Thymus (tissue), 11 donors: ENCODE results near the gene MARK3. TPM values are rescaled to one million over a fixed set of nuclear protein-coding genes. Genes with fewer than 3 reads are reported as not detected.

ENCODE experiments used
- DNase-seq, 9 donors: peaks; one replicate each; pipeline ENCODE4 v3.0.0-alpha.2; 2013; ENCODE audit warnings: low spot score in 9 of 9, low read depth in 6 of 9, missing footprints in 1 of 9
- H3K27ac ChIP-seq, 2 donors: one replicate each; pipeline ENCODE4 v1.5.1; 2013; ENCODE audit warnings: control low read depth in 1 of 2, low read depth in 1 of 2, low read length in 1 of 2, mild to moderate bottlenecking in 1 of 2, moderate library complexity in 1 of 2
- H3K27me3 ChIP-seq, 2 donors: one replicate each; pipeline ENCODE4 v1.5.1; 2013; ENCODE audit warnings: low read length in 1 of 2; ENCODE audit not compliant: control insufficient read depth in 2 of 2, insufficient read depth in 1 of 2
- H3K36me3 ChIP-seq, 2 donors: one replicate each; pipeline ENCODE4 v1.5.1; 2013; ENCODE audit warnings: low read length in 1 of 2, mild to moderate bottlenecking in 1 of 2, moderate library complexity in 1 of 2; ENCODE audit not compliant: control insufficient read depth in 2 of 2, insufficient read depth in 2 of 2
- H3K4me1 ChIP-seq, 2 donors: one replicate each; pipeline ENCODE4 v1.5.1; 2013; ENCODE audit warnings: low read length in 2 of 2; ENCODE audit not compliant: control insufficient read depth in 2 of 2, insufficient read depth in 2 of 2
- H3K4me3 ChIP-seq, 2 donors: one replicate each; pipeline ENCODE4 v1.5.1; 2013; ENCODE audit warnings: low read length in 2 of 2, control low read depth in 1 of 2, mild to moderate bottlenecking in 1 of 2
- H3K9me3 ChIP-seq, 2 donors: one replicate each; pipeline ENCODE4 v1.5.1; 2013; ENCODE audit warnings: low read length in 1 of 2, mild to moderate bottlenecking in 1 of 2; ENCODE audit not compliant: control insufficient read depth in 2 of 2, insufficient read depth in 1 of 2
- WGBS: extraction: QIAGEN DNeasy Blood & Tissue Kit; methylation state at CpG from one replicate; pipeline ENCODE4 v1.1.7; 2013; 5-methylcytosine and 5-hydroxymethylcytosine counted together
- polyA plus RNA-seq: library from polyadenylated mRNA; stranded (reverse); fragments of 200-250 nt; gene quantifications from one replicate; pipeline ENCODE4 v1.2.3, GENCODE V29; 2013
- total RNA-seq: library from RNA; stranded (reverse); fragments of 120-200 nt; gene quantifications from one replicate; pipeline ENCODE4 v1.2.4, GENCODE V29; 2013
- donor health status: healthy.

The MARK3 gene
- total and polyA plus RNA-seq, 2 donors, result 50.8 to 91.6 TPM

DNA sequence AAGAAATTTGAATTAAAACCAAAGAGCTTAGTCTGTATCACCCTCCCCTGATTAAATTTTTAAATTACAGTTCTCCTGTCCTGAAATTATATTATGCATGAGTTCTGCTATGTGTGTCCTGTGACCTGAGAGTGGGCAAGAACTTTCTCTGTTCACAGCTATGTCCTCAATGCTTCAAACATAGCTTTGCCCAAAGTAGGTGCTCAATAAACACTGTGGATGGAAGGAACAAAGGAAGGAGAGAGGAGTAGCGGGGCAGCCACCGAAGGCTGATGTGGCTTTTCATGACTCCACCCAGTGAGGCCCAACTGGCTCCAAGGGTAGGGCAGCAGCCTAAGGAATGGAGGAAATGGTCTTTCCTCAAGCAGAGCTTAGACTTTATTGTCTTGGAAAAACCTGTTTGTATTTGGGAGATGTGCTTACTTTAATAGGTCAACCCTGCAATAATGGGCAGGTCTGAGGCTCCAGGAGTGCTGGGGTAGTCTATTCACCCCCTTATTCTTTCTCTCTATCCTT is 7.6 kb upstream of the MARK3 start:
- 100% methylated on average over 2 of the region's 2 CpGs for WGBS
- H3K27ac ChIP-seq, result no peak overlapping the region

DNA sequence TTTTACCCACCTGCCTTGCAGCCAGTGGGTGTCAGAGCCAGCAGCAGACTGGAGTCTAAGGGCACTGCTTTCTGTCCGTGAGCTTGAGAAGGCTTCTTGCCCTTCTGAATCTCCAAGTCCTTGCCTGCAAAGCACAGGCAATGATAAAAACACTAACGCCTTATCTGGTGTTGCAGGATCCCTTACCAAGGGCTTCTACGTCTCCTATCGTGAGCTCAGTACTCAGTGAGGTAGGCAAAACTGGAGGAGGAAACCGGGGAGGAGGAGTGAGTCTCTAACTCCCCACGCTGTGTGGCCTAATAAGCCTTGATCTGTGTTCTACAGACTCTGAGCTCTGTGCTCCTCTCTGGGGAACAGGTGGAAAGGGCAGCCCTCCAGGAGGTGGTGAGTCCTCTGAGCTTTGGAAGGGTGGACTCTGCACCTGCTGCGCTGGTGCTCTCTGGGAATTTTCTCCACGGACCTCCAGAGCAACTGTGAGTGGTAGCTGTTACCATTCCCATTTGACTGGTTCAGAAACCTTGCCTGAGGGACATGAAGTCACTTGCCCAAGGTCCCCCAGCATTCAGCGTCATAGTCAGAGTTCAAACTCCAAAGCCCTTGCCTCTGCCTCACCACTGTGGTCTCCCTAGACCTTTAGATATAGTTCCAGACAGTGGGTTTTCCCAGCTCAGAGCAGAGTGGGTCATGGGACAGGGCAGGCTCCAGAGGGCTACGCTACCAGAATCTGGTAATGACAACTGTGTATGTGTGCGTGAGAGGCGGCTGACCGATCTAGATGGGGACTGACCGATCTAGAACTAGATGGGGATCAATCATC is 7.0 kb upstream of the MARK3 start:
- WGBS, result 91% methylated on average over 14 of the region's 14 CpGs

More for the DNA sequence above, 7.6 kb upstream of the MARK3 start:
- H3K27me3 ChIP-seq, result peaks cover 2 to 11% of the 10 kb centered on the region in 2 donors
- H3K9me3 ChIP-seq, result no peaks in the 10 kb centered on the region
- no peak for DNase-seq
- H3K36me3 ChIP-seq, result no peaks in the 10 kb centered on the region
- no peak overlapping the region for H3K4me3 ChIP-seq
- no peaks in the 10 kb centered on the region for H3K4me1 ChIP-seq

DNA sequence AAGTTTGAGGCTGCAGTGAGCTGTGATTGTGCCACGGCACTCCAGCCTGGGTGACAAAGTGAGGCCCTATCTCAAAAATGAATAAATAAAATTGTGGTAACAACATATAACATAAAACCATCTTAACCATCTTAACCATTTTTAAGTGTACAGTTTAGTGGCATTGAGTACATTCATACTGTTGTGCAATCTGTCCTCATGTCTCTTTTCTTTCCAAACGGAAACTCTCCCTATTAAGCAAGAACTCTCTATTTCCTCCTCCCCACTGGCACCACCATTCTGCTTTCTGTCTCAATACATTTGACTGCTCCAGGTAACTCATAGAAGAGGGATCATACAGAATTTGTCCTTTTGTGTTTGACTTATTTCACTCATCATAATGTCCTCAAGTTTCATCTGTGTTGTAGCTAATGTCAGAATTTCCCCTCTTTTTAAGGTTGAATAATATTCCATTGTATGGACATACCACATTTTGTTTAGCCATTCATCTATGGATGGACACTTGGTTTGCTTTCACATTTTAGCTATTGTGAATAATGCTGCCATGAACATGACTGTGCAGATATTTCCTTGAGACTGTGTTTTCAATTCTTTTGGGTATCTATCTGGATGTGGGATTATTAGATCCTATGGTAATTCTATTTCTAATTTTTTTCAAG is 4.4 kb upstream of the MARK3 start:
- Histone ChIP-seq H3K4me1 (peaks cover 7% of the 10 kb centered on the region in 2 donors), H3K4me3 (no peak overlapping the region), H3K36me3 (no peaks in the 10 kb centered on the region), H3K27me3 (peaks cover 2 to 9% of the 10 kb centered on the region in 2 donors), H3K27ac (no peak overlapping the region), H3K9me3 (no peaks in the 10 kb centered on the region)
- no peak for DNase-seq
- 19% methylated on average over 2 of the region's 2 CpGs for WGBS

More for the DNA sequence above, 7.0 kb upstream of the MARK3 start:
- peaks cover 2 to 11% of the 10 kb centered on the region in 2 donors for H3K27me3 ChIP-seq
- H3K9me3 ChIP-seq, result no peaks in the 10 kb centered on the region
- DNase-seq, result no peak
- H3K4me3 ChIP-seq, result no peak overlapping the region
- no peaks in the 10 kb centered on the region for H3K36me3 ChIP-seq
- no peaks in the 10 kb centered on the region for H3K4me1 ChIP-seq
- H3K27ac ChIP-seq, result no peak overlapping the region

DNA sequence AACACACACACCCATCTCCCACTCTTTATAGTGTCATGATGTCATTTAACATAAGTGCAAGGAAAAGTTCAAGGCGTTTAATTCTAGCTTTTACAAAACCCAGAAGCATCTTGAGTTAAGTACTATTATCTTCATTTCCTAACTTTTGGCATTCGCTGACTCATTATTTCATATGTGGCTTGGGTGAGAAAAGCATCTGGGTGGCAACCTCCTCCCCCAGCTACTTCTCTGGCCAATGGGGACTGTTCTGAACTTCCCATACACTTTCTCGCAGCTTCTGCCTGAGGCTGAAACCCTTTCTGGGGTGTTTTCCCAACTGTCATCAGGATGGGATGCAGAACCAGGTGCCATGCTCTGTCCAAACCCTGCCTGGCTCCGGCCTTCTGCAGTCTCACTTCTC is 2.8 kb upstream of the MARK3 start:
- no peak for DNase-seq
- Histone ChIP-seq H3K4me3 (no peak overlapping the region), H3K9me3 (no peaks in the 10 kb centered on the region), H3K36me3 (no peaks in the 10 kb centered on the region), H3K4me1 (peaks cover 7 to 14% of the 10 kb centered on the region in 2 donors), H3K27ac (no peak overlapping the region), H3K27me3 (peaks cover 2 to 9% of the 10 kb centered on the region in 2 donors)
- 82% methylated on average over 4 of the region's 4 CpGs for WGBS

DNA sequence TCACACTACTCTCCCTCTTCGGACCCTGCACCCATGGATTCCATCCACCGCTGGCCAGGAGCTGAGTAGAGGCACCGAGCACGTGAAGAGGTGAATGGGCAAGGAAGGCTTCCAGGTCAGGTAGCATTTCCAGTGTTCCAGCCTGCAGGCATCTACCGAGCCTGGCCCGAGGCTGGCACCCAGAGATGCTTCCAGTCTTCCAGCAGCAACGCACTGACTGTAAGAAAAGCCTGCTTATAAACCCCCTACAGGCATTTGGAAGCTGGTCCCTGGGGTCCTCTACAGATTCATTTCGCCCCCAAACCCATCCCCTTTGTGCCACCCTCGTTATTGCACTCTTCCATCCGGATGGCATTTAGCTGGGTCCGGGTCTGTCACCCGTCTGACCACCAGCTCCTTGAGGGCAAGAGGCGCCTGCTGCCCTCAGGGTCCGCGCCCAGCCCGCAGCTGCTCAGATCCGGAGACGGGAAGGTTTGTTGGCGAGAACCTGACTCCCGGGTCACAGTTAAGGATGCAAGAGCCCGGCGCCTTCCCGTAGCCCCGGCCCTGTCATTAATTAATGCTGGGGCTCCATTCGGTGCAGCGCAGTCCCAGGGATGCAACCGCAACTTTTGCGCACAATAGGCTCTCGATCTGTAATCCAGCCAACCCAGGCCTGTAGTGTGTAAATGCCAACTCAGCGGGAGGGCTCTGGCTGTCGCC is 614 bp upstream of the MARK3 start:
- no peaks in the 10 kb centered on the region for H3K9me3 ChIP-seq
- DNase-seq, result no peak
- peak overlapping the region; percentile 77 to 91 for H3K4me3 ChIP-seq
- peak overlapping the region; percentile 97 to 99 for H3K27ac ChIP-seq
- no peaks in the 10 kb centered on the region for H3K36me3 ChIP-seq
- 12% methylated on average over 31 of the region's 31 CpGs for WGBS
- H3K27me3 ChIP-seq, result peaks cover 2 to 4% of the 10 kb centered on the region in 2 donors
- H3K4me1 ChIP-seq, result peaks cover 17 to 20% of the 10 kb centered on the region in 2 donors

DNA sequence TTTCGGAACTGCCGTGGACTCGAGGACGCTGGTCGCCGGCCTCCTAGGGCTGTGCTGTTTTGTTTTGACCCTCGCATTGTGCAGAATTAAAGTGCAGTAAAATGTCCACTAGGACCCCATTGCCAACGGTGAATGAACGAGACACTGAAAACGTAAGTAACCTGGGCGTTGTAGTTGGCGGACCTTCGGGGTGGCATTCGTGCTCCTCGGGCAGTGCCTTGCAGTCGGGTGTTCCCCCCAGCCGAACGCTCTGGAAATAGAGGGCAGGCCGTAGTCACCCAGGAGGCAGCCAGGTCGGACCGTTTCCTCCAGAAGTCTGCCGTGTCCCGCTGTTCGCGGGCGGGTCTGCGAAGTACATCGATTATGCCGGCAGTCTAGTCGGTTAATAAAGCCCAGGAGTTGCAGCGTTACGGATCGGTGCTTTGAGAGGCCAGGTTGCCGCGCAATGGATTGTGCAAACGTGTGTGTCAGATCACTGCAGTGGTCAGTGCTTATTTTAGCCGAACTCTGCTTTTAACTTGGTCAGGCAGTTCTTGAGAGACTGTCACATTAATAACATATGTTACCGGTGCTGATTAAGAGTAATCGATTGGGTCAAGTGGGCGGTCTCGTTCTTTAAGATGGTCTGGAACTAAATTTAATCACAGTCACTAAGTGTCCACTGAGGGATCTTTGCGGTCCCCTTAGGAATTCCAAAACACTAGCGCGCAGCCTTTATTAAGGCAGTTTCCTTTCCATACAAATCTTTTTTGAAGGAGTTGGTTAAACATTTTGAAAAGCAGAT is 906 bp downstream of the MARK3 start:
- WGBS, result under 1% methylated on average over 44 of the region's 44 CpGs
- no peaks in the 10 kb centered on the region for H3K36me3 ChIP-seq
- peak overlapping the region; percentile 77 to 91 for H3K4me3 ChIP-seq
- DNase-seq, result peak in 3 of 9 donors; percentile 32 to 51 (median 33)
- H3K27ac ChIP-seq, result peak overlapping the region; percentile 97 to 99
- peaks cover 2 to 4% of the 10 kb centered on the region in 2 donors for H3K27me3 ChIP-seq
- no peaks in the 10 kb centered on the region for H3K9me3 ChIP-seq
- H3K4me1 ChIP-seq, result peaks cover 17 to 20% of the 10 kb centered on the region in 2 donors

DNA sequence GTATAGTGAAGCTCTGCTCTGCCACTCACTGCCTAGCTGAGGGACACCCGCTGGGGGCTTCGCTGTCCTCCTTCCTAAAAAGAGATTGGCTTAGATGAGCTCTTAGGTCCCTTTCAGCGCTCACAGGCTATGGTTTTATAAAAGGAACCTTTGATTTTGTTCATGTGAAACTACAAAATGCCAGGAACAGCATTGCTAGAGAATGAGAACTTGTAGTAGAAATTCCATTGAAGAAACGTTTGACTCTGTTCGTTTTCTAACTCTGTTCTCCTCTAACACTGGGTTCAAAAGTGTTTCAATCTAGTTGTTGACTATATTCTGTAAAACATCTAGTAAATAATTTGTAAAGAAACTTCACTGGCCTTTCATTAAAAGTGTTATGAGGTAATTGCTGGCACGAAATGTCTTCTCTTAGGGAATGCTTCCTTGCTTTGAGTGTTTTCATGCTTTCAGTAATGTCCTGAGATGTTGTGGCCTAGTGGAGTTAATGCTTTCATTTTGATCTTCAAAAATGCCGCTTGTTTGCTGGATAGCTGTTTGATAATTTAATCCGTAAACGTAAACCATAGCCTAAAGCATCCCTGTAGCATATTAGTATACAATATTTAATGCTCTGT is 1.6 kb downstream of the MARK3 start:
- peaks cover 17 to 20% of the 10 kb centered on the region in 2 donors for H3K4me1 ChIP-seq
- H3K36me3 ChIP-seq, result no peaks in the 10 kb centered on the region
- 36% methylated on average over 9 of the region's 9 CpGs for WGBS
- peaks cover 0 to 4% of the 10 kb centered on the region in 2 donors for H3K27me3 ChIP-seq
- H3K9me3 ChIP-seq, result no peaks in the 10 kb centered on the region
- peak overlapping the region in 1 of 2 donors; percentile 39 for H3K27ac ChIP-seq
- DNase-seq, result peak in 2 of 9 donors; percentile 14 to 37
- peak overlapping the region; percentile 77 to 91 for H3K4me3 ChIP-seq

DNA sequence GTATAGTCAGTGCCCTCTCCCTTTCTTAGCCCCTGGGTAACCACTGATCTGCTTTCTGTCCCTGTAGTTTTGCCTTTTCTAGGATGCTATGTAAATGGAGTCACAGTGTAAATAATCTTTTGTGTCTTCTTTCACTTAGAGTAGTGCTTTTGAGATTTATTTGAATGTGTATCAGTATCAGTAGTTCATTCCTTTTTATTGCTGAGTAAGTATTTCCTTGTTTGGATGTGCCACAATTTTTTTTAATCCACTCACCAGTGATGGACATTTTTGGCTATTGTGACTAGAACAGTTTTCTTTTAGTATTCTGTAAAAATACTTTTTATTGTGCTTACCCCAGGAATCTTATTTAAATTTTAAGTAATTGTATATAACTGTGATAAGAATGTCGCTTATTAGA is 3.4 kb downstream of the MARK3 start:
- no peak overlapping the region for H3K4me3 ChIP-seq
- no peaks in the 10 kb centered on the region for H3K36me3 ChIP-seq
- no peaks in the 10 kb centered on the region for H3K27me3 ChIP-seq
- no peak overlapping the region for H3K27ac ChIP-seq
- H3K9me3 ChIP-seq, result no peaks in the 10 kb centered on the region
- WGBS, result 97% methylated on average over 1 of the region's 1 CpG
- H3K4me1 ChIP-seq, result peaks cover 20 to 25% of the 10 kb centered on the region in 2 donors
- no peak for DNase-seq
